K562 (cell line): Measurements from ENCODE around the gene RNF112. TPM values are rescaled to one million over a fixed set of nuclear protein-coding genes. Genes with fewer than 3 reads are reported as not detected.

Source experiments
- ATAC-seq: fragments of 200-7000 bp; cut with Tn5 transposase; 3 replicates; pipeline ENCODE4 v1.9.1; 2020; ENCODE audit warnings: moderate library complexity
- BruUV-seq: library from RNA; stranded (reverse); fragments of 400-500 nt; replicated peaks from 2 replicates; lab custom pipeline; 2021; lab: Mats Ljungman, UMichigan
- CTCF ChIA-PET: fragments of 300-600 bp; formaldehyde crosslinking; extraction: SDS; loops from one replicate; lab custom pipeline; 2021; ENCODE audit warnings: low intra/inter-chr PET ratio; lab: Yijun Ruan, JAX
- POLR2A ChIA-PET: fragments of 300-600, 350-650 bp; sonication (Branson Sonifier 250); formaldehyde crosslinking; extraction: SDS; loops from one replicate; lab custom pipeline; 2021; ENCODE audit warnings: antibody characterized with exemption, inconsistent platforms; lab: Yijun Ruan, JAX
- DNase-seq, 4 experiments: peaks; one replicate each; pipeline versions ENCODE4 v3.0.0 to v3.0.0-alpha.2; 2011 to 2018; ENCODE audit warnings: low spot score in 3 of 4, mixed read lengths in 3 of 4; ENCODE audit errors: extremely low read depth in 1 of 4
- FAIRE-seq: peaks from 2 replicates; lab custom pipeline; 2011; peaks lifted over from hg19 to GRCh38; lab: Jason Lieb, UNC
- H2AFZ ChIP-seq: 2 replicates; pipeline ENCODE4 v1.6.0; 2011; ENCODE audit warnings: low read depth, low read length, control low read depth, inconsistent platforms
- H3K27ac ChIP-seq: fragments of 200-600 bp; 3 replicates; pipeline ENCODE4 v1.8.0; 2011; ENCODE audit warnings: low read depth, mild to moderate bottlenecking, control low read depth, inconsistent platforms, low read length, moderate library complexity, mixed read lengths; ENCODE audit errors: extremely low read depth
- H3K27me3 ChIP-seq, 2 experiments: fragments of 300-600 bp in 1 of 2; 2 replicates in 1 of 2; 3 replicates in 1 of 2; pipeline versions ENCODE4 v1.6.0 to v1.8.0; 2011; ENCODE audit warnings: inconsistent platforms in 2 of 2, low read length in 2 of 2, mild to moderate bottlenecking in 1 of 2, mixed read lengths in 1 of 2, moderate library complexity in 1 of 2; ENCODE audit not compliant: control insufficient read depth in 2 of 2, insufficient read depth in 2 of 2
- H3K36me3 ChIP-seq: fragments of 300-600 bp; 3 replicates; pipeline ENCODE4 v1.8.0; 2011; ENCODE audit warnings: mild to moderate bottlenecking, low read length, inconsistent platforms; ENCODE audit not compliant: control insufficient read depth, insufficient read depth
- H3K4me1 ChIP-seq, 2 experiments: fragments of 200-600 bp in 1 of 2; replicated peaks in 1 of 2; 2 replicates in 1 of 2; 3 replicates in 1 of 2; pipeline versions ENCODE4 v1.5.1 to v1.8.0; 2011; ENCODE audit warnings: inconsistent platforms in 2 of 2, low read length in 2 of 2, mild to moderate bottlenecking in 1 of 2, mixed read lengths in 1 of 2, moderate library complexity in 1 of 2; ENCODE audit not compliant: control insufficient read depth in 2 of 2, insufficient read depth in 2 of 2
- H3K4me2 ChIP-seq: 2 replicates; pipeline ENCODE4 v1.6.1; 2011; ENCODE audit warnings: low read length, control low read depth, inconsistent platforms, mixed read lengths; ENCODE audit not compliant: insufficient read depth
- H3K4me3 ChIP-seq: fragments of 200-600 bp; sonication (generic), shearing (Covaris generic); 2 replicates; pipeline ENCODE4 v1.5.1; 2016; ENCODE audit warnings: control low read depth, inconsistent platforms
- H3K79me2 ChIP-seq: fragments of 200-600 bp; 3 replicates; pipeline ENCODE4 v1.8.0; 2011; ENCODE audit warnings: low read length, inconsistent platforms; ENCODE audit not compliant: control insufficient read depth, insufficient read depth
- H3K9ac ChIP-seq, 2 experiments: 2 replicates each; pipeline versions ENCODE4 v1.6.0 to v1.6.1; 2011; ENCODE audit warnings: low read depth in 2 of 2, low read length in 2 of 2, control low read depth in 1 of 2, inconsistent platforms in 1 of 2, mild to moderate bottlenecking in 1 of 2, mixed read lengths in 1 of 2; ENCODE audit not compliant: insufficient read depth in 1 of 2
- H3K9me1 ChIP-seq: one replicate; pipeline ENCODE4 v1.6.0; 2011; ENCODE audit warnings: inconsistent platforms, mild to moderate bottlenecking, low read length, moderate library complexity; ENCODE audit not compliant: control insufficient read depth, insufficient read depth
- H3K9me3 ChIP-seq: replicated peaks from 2 replicates; pipeline ENCODE4 v1.5.1; 2011; ENCODE audit warnings: low read depth, low read length, inconsistent platforms; ENCODE audit not compliant: control insufficient read depth, insufficient read depth
- H4K20me1 ChIP-seq: replicated peaks from 2 replicates; pipeline ENCODE4 v1.6.1; 2011; ENCODE audit warnings: low read length, inconsistent platforms, mixed read lengths; ENCODE audit not compliant: control insufficient read depth, insufficient read depth
- BRF1 ChIP-seq: IDR thresholded peaks from 3 replicates; pipeline ENCODE4 v1.6.1; 2011; ENCODE audit warnings: borderline replicate concordance, mild to moderate bottlenecking; ENCODE audit not compliant: insufficient read length; ENCODE audit errors: extremely low read depth
- CBX1 ChIP-seq: sonication (generic); IDR thresholded peaks from 2 replicates; pipeline ENCODE4 v1.6.1; 2016; ENCODE audit warnings: antibody characterized with exemption, low read depth, mild to moderate bottlenecking
- ESRRA ChIP-seq: fragments of 450-650 bp; IDR thresholded peaks from 2 replicates; pipeline ENCODE4 v1.6.1; 2014; ENCODE audit warnings: low read depth, mild to moderate bottlenecking, moderate library complexity, borderline replicate concordance
- MEF2A ChIP-seq: IDR thresholded peaks from 2 replicates; pipeline ENCODE4 v1.6.1; 2011; ENCODE audit warnings: low read depth, mild to moderate bottlenecking, low read length, moderate library complexity; ENCODE audit not compliant: control insufficient read depth
- NFE2L1 ChIP-seq: fragments of 450-650 bp; IDR thresholded peaks from 2 replicates; pipeline ENCODE4 v1.6.1; 2016; ENCODE audit warnings: missing genetic modification characterization, low read depth, mild to moderate bottlenecking, missing compliant biosample characterization, moderate library complexity, borderline replicate concordance
- SMC3 ChIP-seq: conservative IDR thresholded peaks from 2 replicates; pipeline ENCODE4 v1.6.1; 2011; ENCODE audit warnings: low read depth, low read length, improper control_type of control experiment; ENCODE audit not compliant: insufficient read depth
- ZBTB1 ChIP-seq: sonication (generic); formaldehyde crosslinking; IDR thresholded peaks from 2 replicates; pipeline ENCODE4 v1.8.1; 2023; ENCODE audit warnings: missing genetic modification reagents, low read depth, mild to moderate bottlenecking, borderline replicate concordance
- ZNF79 ChIP-seq: fragments of 250-450 bp; sonication (Bioruptor Pico); IDR thresholded peaks from 2 replicates; pipeline ENCODE4 v1.4.0; 2020; ENCODE audit warnings: low read depth, mild to moderate bottlenecking, moderate library complexity
- WGBS: fragments of 100-300 bp; shearing (Covaris generic); methylation state at CpG from one replicate; pipeline ENCODE4 v1.1.6; 2016; ENCODE audit warnings: low coverage, mixed read lengths; ENCODE audit not compliant: insufficient coverage; ENCODE audit errors: missing lambda C conversion rate; 5-methylcytosine and 5-hydroxymethylcytosine counted together
- in situ Hi-C: fragments of 300-500 bp; cut with MboI; formaldehyde crosslinking; loops from 4 replicates; pipeline ENCODE4 v1.15.0; 2018; ENCODE audit warnings: inconsistent platforms, mixed read lengths
- intact Hi-C: fragments of 100-400 bp; cut with micrococcal nuclease; formaldehyde crosslinking; loops from 2 replicates; pipeline ENCODE4 v1.14.2; 2022
- polyA plus RNA-seq, 8 experiments: library from polyadenylated mRNA; depleted of rRNA in 4 of 8; stranded (reverse) in 5 of 8; unstranded in 3 of 8; fragments of >200 nt; fragmentation: Nextera tagmentation in 2 of 8; fragmentation: Illumina TruSeq in 1 of 8; extraction: Ambion mirVana in 2 of 8; extraction: Trizol in 1 of 8; gene quantifications; 2 replicates each; pipeline versions ENCODE4 v1.2.1 to v1.2.3, GENCODE V29; 2011 to 2014; ENCODE audit warnings: inconsistent platforms in 1 of 8, missing spikeins in 1 of 8
- total RNA-seq, 7 experiments: library from RNA; depleted of rRNA in 6 of 7; stranded (reverse); fragments of >200 nt in 6 of 7; fragmentation: Illumina TruSeq in 2 of 7; extraction: Trizol in 2 of 7; gene quantifications; 2 replicates each; pipeline versions ENCODE4 v1.2.1 to v1.2.3, GENCODE V29; 2011 to 2021; ENCODE audit warnings: low replicate concordance in 1 of 7

The RNF112 gene
- total and polyA plus RNA-seq, 9 of the 15 experiments (the other 6 are each of a cell fraction or from before 2014, with no cell fraction given): 0.05 TPM; not detected in 8

- peaks cover 3 to 27% of the 10 kb centered on the region in 2 experiments; a peak in 4 of 5 replicates for H3K4me1 ChIP-seq
- peaks cover 21% of the 10 kb centered on the region; the same call in 2 of the 3 replicates for H3K36me3 ChIP-seq
- no peak overlapping the region for H3K27ac ChIP-seq
- POLR2A ChIA-PET: no interaction called here
- H3K9ac ChIP-seq: no peak overlapping the region
- BruUV-seq: no TSS peak
- DNase-seq (no peak), ATAC-seq (no peak), FAIRE-seq (no peak)
- WGBS: 92% methylated on average over 7 of the region's 7 CpGs
- no peak overlapping the region for H2AFZ ChIP-seq
- H3K27me3 ChIP-seq: no peaks in the 10 kb centered on the region; a peak in 1 of 5 replicates
- in situ Hi-C loops (no loop called here), intact Hi-C loops (no loop called here)
- H3K9me3 ChIP-seq: no peaks in the 10 kb centered on the region
- H3K79me2 ChIP-seq: peaks cover 9% of the 10 kb centered on the region; the same call in 2 of the 3 replicates
- no peaks in the 10 kb centered on the region for H4K20me1 ChIP-seq
- TF ChIP-seq SMC3: no peak
- TF ChIP-seq ZNF79 (CRISPR knock-in tag): no peak
- TF ChIP-seq NFE2L1 (tag): no peak
- TF ChIP-seq CBX1: no peak
- TF ChIP-seq ESRRA: no peak
- no peak for TF ChIP-seq ZBTB1 (CRISPR knock-in tag)
- no peak for TF ChIP-seq BRF1
- no peak for TF ChIP-seq MEF2A
- CTCF ChIA-PET: no interaction called here
- no peaks in the 10 kb centered on the region for H3K9me1 ChIP-seq
- H3K4me3 ChIP-seq: no peak overlapping the region
- no peak overlapping the region for H3K4me2 ChIP-seq
These were observed 29.7 kb upstream of the RNF112 start for GRCh38 chr17:19381361-19381740.
